BE2C (cell line): ENCODE data around the gene C2orf72.

Experiments
- DNase-seq: peaks from one replicate; pipeline ENCODE4 v3.0.0-alpha.2; 2020
- H3K27me3 ChIP-seq: fragments of 250-450 bp; sonication (Bioruptor Pico); 2 replicates; pipeline ENCODE4 v1.5.1; 2020; ENCODE audit warnings: mild to moderate bottlenecking
- H3K36me3 ChIP-seq: fragments of 250-450 bp; sonication (Bioruptor Pico); 2 replicates; pipeline ENCODE4 v1.5.1; 2020; ENCODE audit warnings: mild to moderate bottlenecking
- H3K4me1 ChIP-seq: fragments of 250-450 bp; sonication (Bioruptor Pico); 2 replicates; pipeline ENCODE4 v1.5.1; 2020
- H3K4me3 ChIP-seq: 2 replicates; pipeline ENCODE4 v1.5.1; 2011; ENCODE audit warnings: low read depth, low read length
- H3K9me3 ChIP-seq: fragments of 250-450 bp; sonication (Bioruptor Pico); 2 replicates; pipeline ENCODE4 v1.5.1; 2020
- TF ChIP-seq, protein P1 (sequence below): IDR thresholded peaks from 2 replicates; pipeline ENCODE4 v1.5.1; 2012; ENCODE audit warnings: mild to moderate bottlenecking, low read depth, low read length

Gene C2orf72

DNA sequence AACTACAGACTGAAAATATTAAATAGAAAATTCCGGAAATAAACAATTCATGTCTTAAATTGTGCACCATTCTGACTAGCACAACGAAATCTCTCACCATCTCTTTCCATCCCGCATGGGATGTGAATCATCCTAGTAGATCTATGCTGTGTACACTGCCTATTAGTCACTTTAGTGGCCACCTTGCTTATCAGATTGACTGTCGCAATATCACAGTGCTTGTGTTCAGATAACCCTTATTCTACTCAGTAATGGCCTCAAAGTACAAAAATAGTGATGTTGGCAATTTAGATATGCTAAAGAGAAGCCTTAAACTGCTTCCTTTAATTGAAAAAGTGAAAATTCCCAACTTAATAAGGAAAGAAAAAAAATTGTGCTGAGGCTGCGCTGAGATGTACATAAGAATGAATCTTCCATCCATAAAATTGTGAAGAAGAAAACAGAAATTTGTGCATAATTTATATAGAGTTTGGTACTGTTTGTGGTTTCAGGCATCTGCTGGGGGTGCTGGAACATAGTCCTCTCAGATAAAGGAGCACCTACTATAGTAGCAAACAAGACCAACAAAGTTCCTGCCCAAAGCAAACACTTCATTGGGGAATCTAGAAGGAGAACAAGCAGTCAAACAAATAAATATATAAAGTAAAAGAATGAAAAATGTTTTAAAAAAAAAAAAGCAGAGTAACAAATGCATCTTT lies 31.4 kb downstream of the C2orf72 start:
- H3K36me3 ChIP-seq, result peaks cover 84% of the 10 kb centered on the region
- TF ChIP-seq, protein P1, sequence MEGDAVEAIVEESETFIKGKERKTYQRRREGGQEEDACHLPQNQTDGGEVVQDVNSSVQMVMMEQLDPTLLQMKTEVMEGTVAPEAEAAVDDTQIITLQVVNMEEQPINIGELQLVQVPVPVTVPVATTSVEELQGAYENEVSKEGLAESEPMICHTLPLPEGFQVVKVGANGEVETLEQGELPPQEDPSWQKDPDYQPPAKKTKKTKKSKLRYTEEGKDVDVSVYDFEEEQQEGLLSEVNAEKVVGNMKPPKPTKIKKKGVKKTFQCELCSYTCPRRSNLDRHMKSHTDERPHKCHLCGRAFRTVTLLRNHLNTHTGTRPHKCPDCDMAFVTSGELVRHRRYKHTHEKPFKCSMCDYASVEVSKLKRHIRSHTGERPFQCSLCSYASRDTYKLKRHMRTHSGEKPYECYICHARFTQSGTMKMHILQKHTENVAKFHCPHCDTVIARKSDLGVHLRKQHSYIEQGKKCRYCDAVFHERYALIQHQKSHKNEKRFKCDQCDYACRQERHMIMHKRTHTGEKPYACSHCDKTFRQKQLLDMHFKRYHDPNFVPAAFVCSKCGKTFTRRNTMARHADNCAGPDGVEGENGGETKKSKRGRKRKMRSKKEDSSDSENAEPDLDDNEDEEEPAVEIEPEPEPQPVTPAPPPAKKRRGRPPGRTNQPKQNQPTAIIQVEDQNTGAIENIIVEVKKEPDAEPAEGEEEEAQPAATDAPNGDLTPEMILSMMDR, result no peak
- no peak overlapping the region for H3K4me3 ChIP-seq
- no peaks in the 10 kb centered on the region for H3K4me1 ChIP-seq
- H3K9me3 ChIP-seq, result no peaks in the 10 kb centered on the region
- no peak for DNase-seq
- no peaks in the 10 kb centered on the region for H3K27me3 ChIP-seq

DNA sequence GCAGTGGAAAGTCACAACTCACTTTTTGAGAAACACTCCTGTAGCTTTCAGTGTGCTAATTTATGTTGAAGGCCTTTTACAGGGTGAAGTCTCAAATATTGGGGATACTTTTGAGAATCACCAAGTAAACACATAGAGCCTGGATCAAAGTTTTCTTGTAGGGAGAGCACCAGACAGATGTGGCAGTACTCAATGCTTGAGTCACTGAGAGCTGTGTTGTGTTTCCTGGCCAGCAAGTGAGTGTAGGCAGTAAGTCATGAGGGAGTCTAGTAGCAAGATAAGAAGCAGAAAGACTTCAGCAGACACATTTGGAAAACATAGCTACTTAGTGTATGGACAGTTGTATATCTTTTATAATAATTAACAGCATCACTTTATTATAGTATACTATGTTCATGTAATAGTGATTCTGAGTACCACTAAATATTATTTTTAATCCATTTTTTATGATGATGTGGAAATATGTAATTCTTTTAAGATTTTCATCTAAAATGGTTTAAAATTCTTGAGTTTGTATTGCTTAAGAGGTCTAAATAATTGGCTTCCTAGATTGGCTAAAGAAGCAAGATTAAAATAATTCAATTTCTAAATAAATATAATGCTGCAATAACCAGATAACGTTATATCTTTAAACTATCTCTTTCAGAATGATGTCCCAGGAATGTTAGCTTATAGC lies 32.2 kb downstream of the C2orf72 start:
- no peak for DNase-seq
- no peaks in the 10 kb centered on the region for H3K9me3 ChIP-seq
- no peaks in the 10 kb centered on the region for H3K27me3 ChIP-seq
- TF ChIP-seq, protein P1, result no peak
- H3K36me3 ChIP-seq, result peaks cover 79% of the 10 kb centered on the region
- no peak overlapping the region for H3K4me3 ChIP-seq
- no peaks in the 10 kb centered on the region for H3K4me1 ChIP-seq

DNA sequence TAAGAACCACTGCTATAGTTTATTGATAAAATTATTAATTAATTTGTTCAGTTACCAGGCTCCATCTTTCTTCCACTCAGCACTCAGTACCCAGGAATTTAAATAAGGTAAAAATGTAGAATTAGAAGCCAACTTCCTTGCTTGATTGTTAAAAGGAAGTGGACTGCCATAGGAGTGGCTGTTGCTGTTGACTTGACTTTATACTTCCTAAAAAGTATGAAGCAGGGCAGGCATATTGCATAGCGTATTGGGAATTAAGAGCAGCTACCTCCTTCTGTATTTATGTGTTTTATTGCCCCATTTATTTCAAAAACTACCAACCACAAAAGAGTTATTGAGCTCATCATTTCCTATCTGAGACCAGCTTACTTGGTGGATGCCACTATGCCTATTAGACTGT lies 47.2 kb downstream of the C2orf72 start:
- TF ChIP-seq, protein P1, result no peak
- Histone ChIP-seq H3K36me3 (peaks cover 90% of the 10 kb centered on the region), H3K27me3 (no peaks in the 10 kb centered on the region), H3K4me3 (no peak overlapping the region), H3K9me3 (no peaks in the 10 kb centered on the region), H3K4me1 (no peaks in the 10 kb centered on the region)
- DNase-seq, result no peak

DNA sequence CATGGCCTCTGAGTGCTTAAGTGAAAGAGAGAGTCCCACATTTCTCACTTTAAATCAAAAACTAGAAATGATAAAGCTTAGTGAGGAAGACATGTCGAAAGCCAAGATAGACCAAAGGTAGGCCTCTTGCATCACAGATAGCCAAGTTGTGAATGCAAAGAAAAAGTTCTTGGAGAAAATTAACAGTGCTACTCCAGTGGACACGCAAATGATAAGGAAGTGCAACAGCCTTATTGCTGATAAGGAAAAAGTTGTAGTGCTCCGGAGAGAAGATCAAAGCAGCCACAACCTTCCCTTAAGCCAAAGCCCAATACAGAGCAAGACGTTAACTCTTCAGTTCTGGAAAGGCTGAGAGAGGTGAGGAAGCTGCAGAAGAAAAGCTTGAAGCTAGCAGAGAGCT lies 51.4 kb downstream of the C2orf72 start:
- DNase-seq, result no peak
- Histone ChIP-seq H3K27me3 (no peaks in the 10 kb centered on the region), H3K9me3 (no peaks in the 10 kb centered on the region; the same call in 1 of the 2 replicates), H3K36me3 (peaks cover 71% of the 10 kb centered on the region), H3K4me3 (no peak overlapping the region), H3K4me1 (no peaks in the 10 kb centered on the region)
- TF ChIP-seq, protein P1, result no peak

DNA sequence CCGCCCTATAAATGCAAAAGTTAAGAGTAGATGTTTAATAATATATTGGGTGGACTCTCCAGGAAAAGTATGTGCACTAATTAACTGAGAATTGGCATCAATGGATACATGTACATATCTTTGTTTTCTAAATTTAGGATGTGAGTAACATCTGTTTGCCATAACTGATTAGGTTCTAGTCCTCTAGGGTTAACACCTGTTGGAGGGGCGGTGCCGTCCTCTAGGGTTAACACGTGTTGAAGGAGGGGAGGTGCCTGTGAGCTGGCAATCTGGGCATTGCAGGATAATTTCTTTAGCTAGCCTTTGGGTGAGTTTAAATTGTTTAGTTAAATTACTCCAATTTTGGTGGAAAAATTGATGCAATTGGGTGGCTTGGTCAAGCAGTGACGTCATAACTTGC lies 56.6 kb downstream of the C2orf72 start:
- TF ChIP-seq, protein P1, result no peak
- Histone ChIP-seq H3K4me3 (no peak overlapping the region), H3K4me1 (no peaks in the 10 kb centered on the region; the same call in 1 of the 2 replicates), H3K27me3 (no peaks in the 10 kb centered on the region), H3K36me3 (peaks cover 60% of the 10 kb centered on the region), H3K9me3 (no peaks in the 10 kb centered on the region; the same call in 1 of the 2 replicates)
- DNase-seq, result no peak
